Measurements from ENCODE around the gene HPD. TPM values are rescaled to one million over a fixed set of nuclear protein-coding genes. Genes with fewer than 3 reads are reported as not detected.

HPD gene
- total RNA-seq, 1 donor from 2014 or later, result not detected

DNA sequence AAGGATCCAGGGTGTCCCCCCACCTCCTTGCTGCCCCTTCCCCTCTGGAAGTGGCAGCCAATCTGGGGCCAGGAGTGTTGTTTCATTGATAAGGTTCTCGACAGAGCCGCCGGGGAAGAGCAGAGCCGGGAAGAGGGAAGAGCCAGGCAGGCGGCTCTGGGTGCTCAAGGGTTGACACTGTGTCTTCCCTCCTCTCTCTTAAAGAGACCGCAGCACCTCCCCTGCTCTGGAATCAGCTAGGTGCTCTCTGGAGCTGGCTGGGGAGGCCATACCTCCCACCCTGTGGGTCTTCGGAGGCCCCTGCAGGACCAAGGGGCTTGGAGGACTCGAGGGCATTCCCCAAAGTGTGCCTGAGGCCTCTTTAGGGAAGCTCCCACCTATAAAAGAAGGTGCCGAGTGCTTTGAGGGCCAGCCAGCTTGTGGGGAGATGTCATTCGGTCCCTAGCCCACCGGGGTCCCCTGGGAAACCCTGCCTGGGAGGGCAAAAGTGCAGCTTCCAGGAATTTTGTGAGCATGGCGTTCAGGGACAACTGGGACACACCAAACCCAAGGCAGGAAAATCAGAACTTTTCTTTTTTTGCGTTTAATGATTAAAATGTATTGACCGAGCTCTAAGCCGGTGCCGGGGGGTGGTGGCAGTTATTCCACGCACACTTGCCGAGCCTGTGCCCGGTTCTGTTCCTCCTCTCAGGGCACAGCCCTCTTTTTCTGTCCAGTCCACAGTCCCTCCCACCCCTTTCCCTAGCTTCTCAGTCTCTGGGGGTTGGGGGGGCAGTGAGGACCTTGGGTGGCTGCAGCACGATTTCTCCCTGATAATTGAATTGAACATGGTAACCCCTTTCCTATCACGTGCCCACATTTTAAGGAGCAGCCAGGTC lies 51.9 kb downstream of the HPD start:
- Mint-ChIP-seq H3K27ac (ENCODE audit: unreplicated experiment) (peak overlapping the region; percentile 83), H3K36me3 (ENCODE audit: unreplicated experiment) (peaks cover 18% of the 10 kb centered on the region), H3K4me3 (ENCODE audit: unreplicated experiment) (peak overlapping the region; percentile 80), H3K4me1 (ENCODE audit: unreplicated experiment) (peaks cover 31% of the 10 kb centered on the region), H3K9me3 (ENCODE audit: unreplicated experiment) (no peaks in the 10 kb centered on the region), H3K27me3 (ENCODE audit: unreplicated experiment) (no peaks in the 10 kb centered on the region)
- DNase-seq (ENCODE audit: extremely low spot score, unreplicated experiment), result no peak
- TF ChIP-seq, protein P1, sequence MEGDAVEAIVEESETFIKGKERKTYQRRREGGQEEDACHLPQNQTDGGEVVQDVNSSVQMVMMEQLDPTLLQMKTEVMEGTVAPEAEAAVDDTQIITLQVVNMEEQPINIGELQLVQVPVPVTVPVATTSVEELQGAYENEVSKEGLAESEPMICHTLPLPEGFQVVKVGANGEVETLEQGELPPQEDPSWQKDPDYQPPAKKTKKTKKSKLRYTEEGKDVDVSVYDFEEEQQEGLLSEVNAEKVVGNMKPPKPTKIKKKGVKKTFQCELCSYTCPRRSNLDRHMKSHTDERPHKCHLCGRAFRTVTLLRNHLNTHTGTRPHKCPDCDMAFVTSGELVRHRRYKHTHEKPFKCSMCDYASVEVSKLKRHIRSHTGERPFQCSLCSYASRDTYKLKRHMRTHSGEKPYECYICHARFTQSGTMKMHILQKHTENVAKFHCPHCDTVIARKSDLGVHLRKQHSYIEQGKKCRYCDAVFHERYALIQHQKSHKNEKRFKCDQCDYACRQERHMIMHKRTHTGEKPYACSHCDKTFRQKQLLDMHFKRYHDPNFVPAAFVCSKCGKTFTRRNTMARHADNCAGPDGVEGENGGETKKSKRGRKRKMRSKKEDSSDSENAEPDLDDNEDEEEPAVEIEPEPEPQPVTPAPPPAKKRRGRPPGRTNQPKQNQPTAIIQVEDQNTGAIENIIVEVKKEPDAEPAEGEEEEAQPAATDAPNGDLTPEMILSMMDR (IDR thresholded peaks at IDR 0.05), result no peak

DNA sequence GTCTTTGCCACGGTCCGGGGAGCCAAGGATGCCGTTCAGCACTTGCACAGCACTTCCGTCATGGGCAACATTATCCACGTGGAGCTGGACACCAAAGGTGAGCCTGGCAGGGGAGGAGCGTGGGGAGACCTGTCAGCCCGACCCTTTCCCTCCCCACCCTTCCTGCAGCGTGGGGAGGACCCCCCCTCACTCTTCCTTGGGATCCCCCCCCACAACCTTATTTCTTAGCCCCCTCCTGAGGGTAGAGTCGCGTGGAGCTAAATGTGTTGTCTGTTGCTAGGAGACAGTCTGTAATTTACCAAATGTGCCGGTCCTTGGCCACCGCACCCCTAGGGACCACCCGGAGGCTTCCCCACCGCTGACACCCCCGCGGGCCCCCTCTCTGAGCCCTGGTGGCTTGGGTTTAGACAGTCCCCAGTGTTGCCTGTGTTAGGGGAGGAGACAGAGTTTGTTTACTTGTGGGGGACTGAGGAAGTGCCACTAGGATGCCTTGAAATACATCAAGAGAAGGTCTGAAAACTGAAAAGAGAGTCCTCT lies 52.6 kb downstream of the HPD start:
- H3K27me3 Mint-ChIP-seq (ENCODE audit: unreplicated experiment), result no peaks in the 10 kb centered on the region
- no peak for DNase-seq (ENCODE audit: extremely low spot score, unreplicated experiment)
- H3K4me1 Mint-ChIP-seq (ENCODE audit: unreplicated experiment), result peaks cover 27% of the 10 kb centered on the region
- peak overlapping the region; percentile 83 for H3K27ac Mint-ChIP-seq (ENCODE audit: unreplicated experiment)
- H3K36me3 Mint-ChIP-seq (ENCODE audit: unreplicated experiment), result peaks cover 23% of the 10 kb centered on the region
- TF ChIP-seq, protein P1 (IDR thresholded peaks at IDR 0.05), result no peak
- H3K4me3 Mint-ChIP-seq (ENCODE audit: unreplicated experiment), result peak overlapping the region; percentile 80
- no peaks in the 10 kb centered on the region for H3K9me3 Mint-ChIP-seq (ENCODE audit: unreplicated experiment)

DNA sequence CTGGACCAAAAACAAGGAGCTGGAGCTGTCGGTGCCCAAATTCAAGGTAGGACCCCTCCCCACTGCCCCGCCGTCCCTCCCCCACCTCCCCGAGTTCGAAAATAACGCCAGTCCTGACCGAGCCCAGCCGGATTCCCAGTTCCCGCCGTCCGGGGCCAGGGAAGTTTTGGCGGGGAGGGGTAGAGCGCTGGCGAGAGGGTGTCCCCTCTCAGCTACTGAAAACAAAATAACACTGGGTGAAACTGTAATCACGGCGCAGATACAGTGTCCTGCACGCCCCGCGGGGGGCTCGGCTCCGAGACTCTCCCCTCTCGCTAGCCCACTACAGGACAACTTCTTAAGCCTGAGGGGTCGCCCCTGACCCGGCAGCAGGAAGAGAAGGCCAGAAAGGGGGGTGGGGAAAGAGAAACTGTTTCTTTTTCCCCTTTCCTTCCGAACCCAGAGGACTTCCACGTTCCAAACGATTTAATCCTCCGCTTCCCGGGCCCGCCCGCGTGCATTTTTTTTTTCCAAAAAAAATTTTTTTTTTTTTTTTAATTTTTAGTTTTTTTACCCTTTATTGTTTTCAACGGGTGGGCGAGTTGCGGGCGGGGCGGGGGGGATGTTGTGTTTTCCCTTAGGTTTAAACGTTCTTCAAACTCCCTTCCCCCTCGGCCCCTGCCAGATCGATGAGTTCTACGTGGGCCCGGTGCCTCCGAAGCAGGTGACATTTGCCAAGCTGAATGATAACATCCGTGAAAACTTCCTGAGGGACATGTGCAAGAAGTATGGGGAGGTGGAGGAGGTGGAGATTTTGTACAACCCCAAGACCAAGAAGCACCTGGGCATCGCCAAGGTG lies 53.3 kb downstream of the HPD start:
- Mint-ChIP-seq H3K9me3 (ENCODE audit: unreplicated experiment) (no peaks in the 10 kb centered on the region), H3K27me3 (ENCODE audit: unreplicated experiment) (no peaks in the 10 kb centered on the region), H3K27ac (ENCODE audit: unreplicated experiment) (peak overlapping the region; percentile 98), H3K36me3 (ENCODE audit: unreplicated experiment) (peaks cover 21% of the 10 kb centered on the region), H3K4me1 (ENCODE audit: unreplicated experiment) (peaks cover 24% of the 10 kb centered on the region), H3K4me3 (ENCODE audit: unreplicated experiment) (peak overlapping the region; percentile 95)
- no peak for DNase-seq (ENCODE audit: extremely low spot score, unreplicated experiment)
- TF ChIP-seq, protein P1 (IDR thresholded peaks at IDR 0.05), result no peak

DNA sequence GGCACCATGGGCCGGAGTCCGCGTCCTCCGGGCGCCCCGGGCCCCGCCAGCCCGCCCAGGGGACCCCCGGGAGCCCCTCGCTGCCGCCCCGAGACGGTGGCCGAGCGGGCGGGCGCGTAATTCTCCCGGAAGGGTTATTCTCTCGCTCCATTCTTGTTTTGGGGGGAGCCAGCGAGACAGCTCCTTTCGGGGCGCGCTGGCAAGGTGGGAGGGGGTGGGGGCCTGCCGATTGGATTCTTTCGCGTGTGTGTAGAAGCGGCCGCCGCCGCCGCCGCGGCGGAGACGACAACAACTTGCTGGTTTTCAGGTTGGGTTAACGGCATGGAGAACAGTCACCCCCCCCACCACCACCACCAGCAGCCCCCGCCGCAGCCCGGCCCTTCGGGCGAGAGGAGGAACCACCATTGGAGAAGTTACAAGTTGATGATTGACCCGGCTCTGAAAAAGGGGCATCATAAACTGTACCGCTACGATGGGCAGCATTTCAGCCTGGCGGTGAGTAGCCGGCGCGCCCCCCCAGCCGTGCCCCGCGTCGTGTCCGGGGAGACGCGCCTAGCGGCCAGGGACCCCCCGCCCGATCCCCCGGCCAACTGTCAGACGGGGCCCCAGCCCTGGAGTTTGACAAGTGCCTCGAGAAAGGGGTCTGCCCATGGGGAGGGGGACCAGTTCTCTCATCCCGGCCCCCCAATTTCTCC lies 54.1 kb downstream of the HPD start:
- peak overlapping the region; percentile 95 for H3K4me3 Mint-ChIP-seq (ENCODE audit: unreplicated experiment)
- H3K27ac Mint-ChIP-seq (ENCODE audit: unreplicated experiment), result peak overlapping the region; percentile 98
- no peaks in the 10 kb centered on the region for H3K9me3 Mint-ChIP-seq (ENCODE audit: unreplicated experiment)
- no peaks in the 10 kb centered on the region for H3K27me3 Mint-ChIP-seq (ENCODE audit: unreplicated experiment)
- peaks cover 24% of the 10 kb centered on the region for H3K4me1 Mint-ChIP-seq (ENCODE audit: unreplicated experiment)
- TF ChIP-seq, protein P1 (IDR thresholded peaks at IDR 0.05), result no peak
- peaks cover 18% of the 10 kb centered on the region for H3K36me3 Mint-ChIP-seq (ENCODE audit: unreplicated experiment)
- no peak for DNase-seq (ENCODE audit: extremely low spot score, unreplicated experiment)

Measured in osteocyte (in vitro differentiated cells).